Ishikawa (cell line): ENCODE measurements around the gene TNK2.

Experiments
- CEBPB ChIP-seq: IDR thresholded peaks from 2 replicates; pipeline ENCODE4 v1.6.1; 2012
- CREB1 ChIP-seq: IDR thresholded peaks from 2 replicates; pipeline ENCODE4 v1.6.1; 2012; ENCODE audit warnings: low read depth
- EGR1 ChIP-seq: IDR thresholded peaks from 2 replicates; pipeline ENCODE4 v1.6.1; 2012
- EP300 ChIP-seq: IDR thresholded peaks from 2 replicates; pipeline ENCODE4 v1.6.1; 2012; ENCODE audit warnings: borderline replicate concordance
- FOXM1 ChIP-seq: IDR thresholded peaks from 2 replicates; pipeline ENCODE4 v1.6.1; 2012; ENCODE audit warnings: low read depth, borderline replicate concordance
- MAX ChIP-seq: IDR thresholded peaks from 2 replicates; pipeline ENCODE4 v1.6.1; 2012
- NFIC ChIP-seq: IDR thresholded peaks from 2 replicates; pipeline ENCODE4 v1.6.1; 2012
- RAD21 ChIP-seq: IDR thresholded peaks from 2 replicates; pipeline ENCODE4 v1.6.1; 2012; ENCODE audit warnings: low read depth
- REST ChIP-seq: IDR thresholded peaks from 2 replicates; pipeline ENCODE4 v1.6.1; 2012; ENCODE audit warnings: low read depth, mild to moderate bottlenecking
- TAF1 ChIP-seq: IDR thresholded peaks from 2 replicates; pipeline ENCODE4 v1.6.1; 2012; ENCODE audit warnings: low read depth, mild to moderate bottlenecking
- TCF12 ChIP-seq: IDR thresholded peaks from 2 replicates; pipeline ENCODE4 v1.6.1; 2012; ENCODE audit warnings: low read depth
- TEAD4 ChIP-seq: IDR thresholded peaks from 2 replicates; pipeline ENCODE4 v1.6.1; 2012
- USF1 ChIP-seq: IDR thresholded peaks from 2 replicates; pipeline ENCODE4 v1.6.1; 2012
- YY1 ChIP-seq: IDR thresholded peaks from 2 replicates; pipeline ENCODE4 v1.6.1; 2012; ENCODE audit warnings: low read depth
- ZBTB7A ChIP-seq: IDR thresholded peaks from 2 replicates; pipeline ENCODE4 v1.6.1; 2012; ENCODE audit warnings: low read depth

Gene TNK2

GRCh38 chr3:195895861-195896360 is 12.4 kb downstream of the TNK2 start:
- no peak; the same call in 1 of the 2 replicates for TF ChIP-seq TAF1
- no peak for TF ChIP-seq RAD21
- no peak for TF ChIP-seq CEBPB
- TF ChIP-seq FOXM1, result no peak
- TF ChIP-seq TEAD4, result no peak
- TF ChIP-seq YY1, result no peak
- TF ChIP-seq NFIC, result peak; percentile 53; the same call in 1 of the 2 replicates
- peak; percentile 16; the same call in 1 of the 2 replicates for TF ChIP-seq EGR1
- TF ChIP-seq USF1, result no peak
- no peak for TF ChIP-seq EP300
- peak; percentile 86 for TF ChIP-seq MAX
- TF ChIP-seq ZBTB7A, result no peak
- TF ChIP-seq TCF12, result no peak
- no peak for TF ChIP-seq CREB1
- no peak for TF ChIP-seq REST

- TF ChIP-seq CEBPB (no peak), TAF1 (peak; percentile 45; the same call in 1 of the 2 replicates), FOXM1 (no peak), MAX (no peak), EGR1 (no peak), ZBTB7A (peak; percentile 60), TEAD4 (no peak), USF1 (no peak), CREB1 (no peak), RAD21 (no peak)
These were observed 13.1 kb downstream of the TNK2 start for GRCh38 chr3:195895078-195895860.

- no peak for TF ChIP-seq USF1
- TF ChIP-seq TAF1, result no peak
- no peak for TF ChIP-seq ZBTB7A
- no peak for TF ChIP-seq MAX
- TF ChIP-seq EP300, result no peak
- TF ChIP-seq CEBPB, result no peak
- no peak for TF ChIP-seq RAD21
- TF ChIP-seq TEAD4, result no peak
- no peak for TF ChIP-seq EGR1
- no peak for TF ChIP-seq CREB1
- TF ChIP-seq NFIC, result no peak
- TF ChIP-seq TCF12, result no peak
- no peak for TF ChIP-seq FOXM1
- no peak for TF ChIP-seq REST
- no peak for TF ChIP-seq YY1
These were observed 14.4 kb downstream of the TNK2 start for GRCh38 chr3:195893916-195894465.

GRCh38 chr3:195893516-195893915 is 14.8 kb downstream of the TNK2 start:
- TF ChIP-seq FOXM1 (no peak), TEAD4 (no peak), REST (no peak), NFIC (no peak), ZBTB7A (0 out of 2 replicates have a peak, but pooled peaks have one; percentile 17)
